ENCODE results near the gene PTCH1.

Gene PTCH1

DNA sequence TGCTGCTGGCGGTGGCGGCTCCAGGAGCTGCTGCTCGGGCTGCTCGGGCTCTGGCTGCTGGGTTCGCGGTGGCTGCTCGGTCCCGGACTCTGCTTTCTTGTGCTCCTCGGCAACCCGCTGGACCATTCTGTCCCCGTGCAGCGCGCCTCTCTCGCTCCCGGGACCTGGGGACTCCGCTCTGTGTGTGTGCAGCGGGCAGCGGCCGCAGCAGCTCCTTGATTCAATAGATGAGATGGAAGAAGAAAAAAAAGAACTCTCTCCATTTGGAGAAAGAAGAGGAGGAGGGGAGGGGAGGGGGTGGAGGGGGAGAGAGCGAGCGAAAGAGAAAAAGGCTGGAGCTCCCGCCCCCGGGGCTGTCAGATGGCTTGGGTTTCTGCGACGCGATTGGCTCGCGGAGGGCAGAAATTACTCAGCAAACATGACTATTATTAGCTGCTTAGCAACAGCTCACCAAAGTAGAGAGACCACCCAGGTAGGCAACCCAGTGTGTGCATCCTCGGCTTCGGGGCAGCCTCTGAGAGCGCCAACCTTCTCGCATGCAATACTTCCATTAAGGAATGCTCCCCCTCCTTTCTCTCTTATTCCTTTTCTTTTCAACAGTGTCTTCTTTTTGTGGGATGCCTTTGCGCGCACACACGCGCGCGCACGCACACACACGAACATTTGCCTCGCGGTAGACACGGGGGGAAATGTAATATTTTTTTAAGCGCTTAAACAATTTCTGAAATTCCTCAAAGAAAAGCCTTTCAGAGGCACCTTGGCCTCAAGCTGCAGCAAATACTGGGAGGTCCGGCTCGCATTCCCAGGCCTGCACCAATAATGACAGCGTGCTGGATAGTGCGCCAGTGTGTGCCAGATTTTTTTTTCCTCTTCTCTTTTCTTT, 7.6 kb downstream of the PTCH1 start:
- no peaks in the 10 kb centered on the region for H3K9me3 Mint-ChIP-seq
- ATAC-seq (ENCODE audit: low read depth) (peak; percentile 33), DNase-seq (ENCODE audit: low spot score in 2 of 2) (peak in 1 of 2 donors; percentile 40)
- H3K27ac Mint-ChIP-seq = peak overlapping the region; percentile 58
- peaks cover 27% of the 10 kb centered on the region for H3K27me3 Mint-ChIP-seq
- H3K4me1 Mint-ChIP-seq = peaks cover 20% of the 10 kb centered on the region
- peaks cover 4% of the 10 kb centered on the region for H3K36me3 Mint-ChIP-seq
- H3K4me3 Mint-ChIP-seq = peak overlapping the region; percentile 90

- peak in 1 of 2 donors; percentile 34 for DNase-seq (ENCODE audit: low spot score in 2 of 2)
- Mint-ChIP-seq H3K4me3 (peak overlapping the region; percentile 97), H3K36me3 (peaks cover 4% of the 10 kb centered on the region), H3K9me3 (no peaks in the 10 kb centered on the region), H3K27ac (no peak overlapping the region), H3K4me1 (peaks cover 20% of the 10 kb centered on the region), H3K27me3 (peaks cover 26% of the 10 kb centered on the region)
- peak; percentile 6 for ATAC-seq (ENCODE audit: low read depth)
Observed at GRCh38 chr9:95508242-95508967, 8.4 kb downstream of the PTCH1 start.

DNA sequence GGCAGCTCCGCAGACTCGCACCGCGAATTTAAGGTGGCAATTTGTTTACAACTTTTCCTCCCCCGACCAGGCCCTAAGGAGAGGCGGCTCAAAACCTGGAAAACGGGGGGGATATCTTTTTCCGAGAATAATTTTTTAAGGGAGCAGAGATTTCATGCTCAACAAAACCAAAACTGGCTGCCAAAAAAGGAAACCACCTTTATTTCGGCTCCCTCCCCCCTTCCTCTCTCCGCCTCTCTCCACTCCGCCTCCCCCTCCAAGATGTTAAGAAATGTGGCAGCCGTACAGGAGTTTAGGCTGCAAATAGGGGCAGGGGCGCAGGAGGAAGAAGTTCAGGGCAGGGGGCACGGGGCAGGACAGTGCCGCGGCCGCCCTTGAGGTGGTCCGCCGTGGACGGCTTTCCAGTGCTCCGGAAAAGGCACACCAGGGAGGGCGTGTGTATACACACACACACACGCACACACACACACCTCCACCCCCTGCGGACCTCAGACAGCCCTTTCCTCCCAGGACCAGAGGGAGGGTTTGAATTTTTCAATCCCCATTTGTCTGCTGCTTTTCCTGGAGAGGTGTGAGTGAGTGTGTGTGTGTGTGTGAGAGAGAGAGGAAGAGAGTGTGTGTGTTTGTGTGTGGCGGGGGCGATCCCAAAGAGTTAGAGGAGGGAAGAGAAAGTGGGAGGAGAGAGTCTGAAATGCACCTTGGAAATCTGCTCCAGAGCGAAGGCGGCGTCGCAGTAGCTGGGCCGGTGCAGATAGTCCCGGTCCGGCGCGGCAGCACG, 9.1 kb downstream of the PTCH1 start:
- DNase-seq (ENCODE audit: low spot score in 2 of 2) (peak in 1 of 2 donors; percentile 43), ATAC-seq (ENCODE audit: low read depth) (no peak)
- peak overlapping the region; percentile 48 for H3K27ac Mint-ChIP-seq
- peaks cover 27% of the 10 kb centered on the region for H3K27me3 Mint-ChIP-seq
- peak overlapping the region; percentile 97 for H3K4me3 Mint-ChIP-seq
- H3K9me3 Mint-ChIP-seq = no peaks in the 10 kb centered on the region
- H3K36me3 Mint-ChIP-seq = peaks cover 4% of the 10 kb centered on the region
- H3K4me1 Mint-ChIP-seq = peaks cover 25% of the 10 kb centered on the region

DNA sequence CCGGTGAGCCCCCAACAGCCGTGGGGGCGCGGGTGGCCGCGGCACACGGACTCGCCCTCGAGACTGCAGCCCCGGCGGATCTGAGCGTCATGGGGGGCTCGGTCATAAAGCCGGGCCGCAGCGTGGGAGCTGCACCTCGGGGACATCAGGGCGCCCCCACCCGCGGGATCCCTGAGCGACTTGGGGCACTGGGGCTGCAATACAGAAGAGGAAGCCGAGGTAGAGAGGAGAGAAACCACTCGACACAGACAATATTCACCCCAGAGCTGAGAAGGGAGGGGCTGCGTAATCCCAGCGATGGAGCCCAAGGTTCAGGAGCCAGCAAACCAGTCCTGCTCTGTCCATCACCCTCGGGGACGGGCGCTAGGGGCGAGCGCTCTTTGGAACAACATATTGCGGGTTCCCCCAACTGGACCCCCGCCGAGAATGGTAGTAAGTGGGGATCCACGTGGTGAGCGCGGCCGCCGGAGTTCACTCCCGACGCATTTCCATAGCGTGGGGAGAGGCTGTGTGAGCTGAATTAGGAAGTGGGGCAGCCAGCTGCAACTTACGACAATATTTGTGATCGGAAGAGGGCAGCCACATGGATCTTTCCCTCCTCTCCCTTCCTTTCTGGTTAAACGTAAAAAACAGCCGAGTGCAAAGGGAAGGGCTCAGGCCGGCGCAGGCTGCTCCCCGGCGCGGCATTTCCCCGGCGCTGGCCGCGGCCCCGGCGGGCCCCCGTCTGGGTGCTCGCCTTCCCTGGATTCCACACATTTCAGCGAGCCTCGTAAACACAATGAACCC, 9.9 kb downstream of the PTCH1 start:
- H3K4me3 Mint-ChIP-seq = peak overlapping the region; percentile 97
- peaks cover 30% of the 10 kb centered on the region for H3K4me1 Mint-ChIP-seq
- peak overlapping the region; percentile 48 for H3K27ac Mint-ChIP-seq
- peaks cover 30% of the 10 kb centered on the region for H3K27me3 Mint-ChIP-seq
- DNase-seq (ENCODE audit: low spot score in 2 of 2) = peak in 1 of 2 donors; percentile 47
- H3K9me3 Mint-ChIP-seq = no peaks in the 10 kb centered on the region
- peak; percentile 48 for ATAC-seq (ENCODE audit: low read depth)
- peaks cover 4% of the 10 kb centered on the region for H3K36me3 Mint-ChIP-seq

- Mint-ChIP-seq H3K4me1 (peaks cover 30% of the 10 kb centered on the region), H3K27ac (peak overlapping the region; percentile 48), H3K27me3 (peaks cover 30% of the 10 kb centered on the region), H3K4me3 (peak overlapping the region; percentile 97), H3K9me3 (no peaks in the 10 kb centered on the region), H3K36me3 (peaks cover 4% of the 10 kb centered on the region)
- DNase-seq (ENCODE audit: low spot score in 2 of 2) (peak in 1 of 2 donors; percentile 48), ATAC-seq (ENCODE audit: low read depth) (peak; percentile 31)
Observed at GRCh38 chr9:95506428-95506677, 10.4 kb downstream of the PTCH1 start.

GRCh38 chr9:95505717-95506427, 10.9 kb downstream of the PTCH1 start:
- Mint-ChIP-seq H3K36me3 (peaks cover 4% of the 10 kb centered on the region), H3K27ac (peak overlapping the region; percentile 48), H3K27me3 (peaks cover 30% of the 10 kb centered on the region), H3K4me1 (peaks cover 30% of the 10 kb centered on the region), H3K4me3 (peak overlapping the region; percentile 97), H3K9me3 (no peaks in the 10 kb centered on the region)
- DNase-seq (ENCODE audit: low spot score in 2 of 2) (no peak), ATAC-seq (ENCODE audit: low read depth) (peak; percentile 34)

DNA sequence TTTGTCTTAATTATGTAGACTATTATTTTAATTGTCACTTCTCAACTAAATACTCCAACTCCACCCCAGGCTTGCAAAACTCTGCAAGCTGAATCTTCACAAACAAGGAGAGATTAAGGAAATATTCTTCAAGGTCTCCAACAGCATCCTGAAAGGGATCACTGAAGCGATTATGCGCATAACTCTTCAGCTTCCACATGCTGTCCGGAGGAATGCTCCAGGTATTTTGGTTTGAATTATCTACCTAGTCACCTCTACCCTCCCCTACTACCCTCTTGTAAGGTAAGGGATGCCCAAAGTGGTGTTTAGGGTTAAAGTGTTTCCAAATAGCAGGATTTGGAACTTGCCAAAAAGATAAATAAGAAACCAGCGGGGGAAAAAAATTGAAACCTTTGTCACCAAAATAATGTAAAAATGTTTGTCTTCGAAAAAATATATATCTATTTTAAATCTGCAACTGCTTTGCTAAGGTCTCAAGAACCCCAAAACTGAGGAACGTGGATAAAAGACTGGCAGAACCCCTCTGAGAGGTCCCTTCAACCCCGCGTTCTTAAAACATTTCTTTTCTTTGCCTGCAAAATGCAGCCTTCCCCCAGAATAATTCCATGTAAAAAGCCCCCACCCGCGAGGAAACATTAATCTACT, 11.6 kb downstream of the PTCH1 start:
- DNase-seq (ENCODE audit: low spot score in 2 of 2) (no peak), ATAC-seq (ENCODE audit: low read depth) (no peak)
- H3K36me3 Mint-ChIP-seq = peaks cover 2% of the 10 kb centered on the region
- peak overlapping the region; percentile 38 for H3K27ac Mint-ChIP-seq
- H3K4me3 Mint-ChIP-seq = peak overlapping the region; percentile 71
- H3K27me3 Mint-ChIP-seq = peaks cover 28% of the 10 kb centered on the region
- H3K4me1 Mint-ChIP-seq = peaks cover 27% of the 10 kb centered on the region
- no peaks in the 10 kb centered on the region for H3K9me3 Mint-ChIP-seq

- Mint-ChIP-seq H3K9me3 (no peaks in the 10 kb centered on the region), H3K27ac (no peak overlapping the region), H3K4me1 (peaks cover 25% of the 10 kb centered on the region), H3K27me3 (peaks cover 26% of the 10 kb centered on the region), H3K4me3 (peak overlapping the region; percentile 61), H3K36me3 (peaks cover 2% of the 10 kb centered on the region)
- ATAC-seq (ENCODE audit: low read depth) (no peak), DNase-seq (ENCODE audit: low spot score in 2 of 2) (no peak)
Observed at GRCh38 chr9:95504053-95504963, 12.5 kb downstream of the PTCH1 start.

DNA sequence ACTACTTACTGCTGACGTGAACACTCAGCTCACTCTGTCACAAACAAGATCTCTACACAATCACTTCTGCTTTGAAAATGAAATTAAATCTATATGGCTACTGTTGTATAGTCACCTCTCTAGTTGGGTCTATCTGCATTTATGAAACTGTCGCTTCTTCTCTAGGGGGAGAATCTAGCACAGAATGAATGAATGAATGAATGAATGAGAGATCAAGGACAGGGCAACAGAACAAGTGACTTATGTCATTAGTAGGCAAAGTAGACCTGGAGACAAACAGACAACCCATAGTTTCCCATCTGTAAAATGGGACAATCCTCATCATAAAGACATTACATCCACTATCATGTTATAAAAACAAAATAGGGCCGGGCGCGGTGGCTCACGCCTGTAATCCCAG, 13.4 kb downstream of the PTCH1 start:
- peaks cover 24% of the 10 kb centered on the region for H3K27me3 Mint-ChIP-seq
- no peak for DNase-seq (ENCODE audit: low spot score in 2 of 2)
- no peak overlapping the region for H3K4me3 Mint-ChIP-seq
- peaks cover 22% of the 10 kb centered on the region for H3K4me1 Mint-ChIP-seq
- no peak overlapping the region for H3K27ac Mint-ChIP-seq
- no peaks in the 10 kb centered on the region for H3K9me3 Mint-ChIP-seq
- ATAC-seq (ENCODE audit: low read depth) = no peak
- H3K36me3 Mint-ChIP-seq = peaks cover 2% of the 10 kb centered on the region

DNA sequence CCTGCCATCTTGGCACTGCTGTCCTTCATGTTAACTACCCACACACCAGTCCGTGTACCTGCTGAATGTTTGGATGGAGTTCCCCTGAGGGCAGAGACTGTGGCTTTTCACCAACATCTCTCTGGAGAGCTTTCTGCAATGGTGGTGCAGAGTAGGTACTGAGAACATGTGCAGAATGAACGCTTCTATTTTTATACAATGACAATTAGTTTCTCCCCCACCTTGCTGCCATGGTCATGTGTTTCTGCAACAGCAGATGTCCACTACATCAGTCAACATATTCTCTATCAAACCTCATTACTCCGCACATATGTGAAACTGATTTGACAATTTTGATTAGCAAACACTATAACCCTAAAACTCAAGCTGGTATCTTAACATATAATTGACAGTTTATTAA, 14.5 kb downstream of the PTCH1 start:
- no peak overlapping the region for H3K4me3 Mint-ChIP-seq
- H3K27ac Mint-ChIP-seq = no peak overlapping the region
- peaks cover 16% of the 10 kb centered on the region for H3K4me1 Mint-ChIP-seq
- DNase-seq (ENCODE audit: low spot score in 2 of 2) (no peak), ATAC-seq (ENCODE audit: low read depth) (no peak)
- H3K36me3 Mint-ChIP-seq = no peaks in the 10 kb centered on the region
- H3K9me3 Mint-ChIP-seq = no peaks in the 10 kb centered on the region
- peaks cover 17% of the 10 kb centered on the region for H3K27me3 Mint-ChIP-seq

DNA sequence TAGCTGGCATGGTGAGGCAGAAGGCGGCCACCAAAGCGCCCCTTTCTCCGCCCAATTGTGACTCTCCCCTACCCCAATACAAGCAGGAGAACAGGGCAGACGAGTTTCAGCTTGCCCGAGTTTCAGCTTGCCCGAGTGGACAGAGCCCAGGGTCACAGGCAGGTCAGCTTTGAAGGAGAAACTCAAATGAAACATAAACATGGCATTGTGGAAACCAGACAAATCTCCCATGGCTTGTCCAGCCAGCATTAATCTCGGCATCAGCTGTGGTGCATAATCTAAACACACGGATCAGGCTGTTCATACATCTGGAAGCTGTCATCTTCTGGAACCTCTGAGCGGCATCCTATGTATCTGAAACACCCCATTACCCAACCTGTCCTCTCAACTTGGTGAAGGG, 16.9 kb downstream of the PTCH1 start:
- Mint-ChIP-seq H3K4me3 (no peak overlapping the region), H3K27ac (no peak overlapping the region), H3K4me1 (peaks cover 18% of the 10 kb centered on the region)

More for the DNA sequence above, 16.9 kb downstream of the PTCH1 start:
- no peak for ATAC-seq (ENCODE audit: low read depth)
- Mint-ChIP-seq H3K27me3 (peaks cover 13% of the 10 kb centered on the region), H3K36me3 (no peaks in the 10 kb centered on the region), H3K9me3 (no peaks in the 10 kb centered on the region)
- DNase-seq (ENCODE audit: low spot score in 2 of 2) = no peak
